ENCODE data around the gene OSBPL6. TPM values are rescaled to one million over a fixed set of nuclear protein-coding genes. Genes with fewer than 3 reads are reported as not detected.

Gene OSBPL6
- total and polyA plus RNA-seq, 11 donors: 1.2 to 9.6 (median 4.2) TPM

GRCh38 chr2:178452334-178452733 is 258.0 kb downstream of the OSBPL6 start:
- H3K4me1 ChIP-seq: peaks cover 0 to 35% (median 26%) of the 10 kb centered on the region in 12 donors
- no peaks in the 10 kb centered on the region for H3K9me3 ChIP-seq
- H3K36me3 ChIP-seq: peaks cover 0 to 17% (median 12%) of the 10 kb centered on the region in 9 donors
- DNase-seq: no peak
- TF ChIP-seq POLR2A (IDR thresholded peaks at IDR 0.05) (no peak), CTCF (IDR thresholded peaks at IDR 0.05) (no peak)
- H3K27ac ChIP-seq: peak overlapping the region in 4 of 12 donors; percentile 97 to 99 (median 98)
- 95 to 99% (median 98%) methylated on average over 2 of the region's 2 CpGs for WGBS, 4 donors
- H3K4me3 ChIP-seq: no peak overlapping the region
- intact Hi-C loops (cut with DNase I): loop anchor here in 1 of 10 donors (5.0 kb wide), 1 partner anchor 70 kb away; no protein-coding TSS in a partner anchor
- no peaks in the 10 kb centered on the region for H3K27me3 ChIP-seq
- no peak for ATAC-seq

Other genes with a start within 250 kb of the OSBPL6 start
- gene PDE11A, start 121.7 kb upstream of the OSBPL6 start, total RNA-seq: 1 to 10 TPM in 5 of 9 donors, under 1 TPM in 4; 0.44 to 2.9 (median 1.0) TPM
- under 1 TPM; 0.24 to 0.38 TPM for gene PDE11A, start 121.7 kb upstream of the OSBPL6 start, polyA plus RNA-seq
- gene RBM45, start 82.1 kb upstream of the OSBPL6 start, total RNA-seq: 10 to 100 TPM in 1 of 9 donors, 1 to 10 TPM in 8; 3.8 to 11.2 (median 6.8) TPM
- 10 to 100 TPM in 1 of 2 donors, 1 to 10 TPM in 1; 6.5 to 10.1 TPM for gene RBM45, start 82.1 kb upstream of the OSBPL6 start, polyA plus RNA-seq

Measured in heart left ventricle (tissue), 16 donors.